GM12865 (cell line): Measurements from ENCODE around the gene CYP2W1.

Experiments
- DNase-seq: peaks from one replicate; pipeline ENCODE4 v3.0.0; 2010; ENCODE audit warnings: low read depth
- H3K4me3 ChIP-seq: 2 replicates; pipeline ENCODE4 v1.5.1; 2011; ENCODE audit warnings: mild to moderate bottlenecking, low read depth, low read length, control low read depth
- CTCF ChIP-seq: IDR thresholded peaks from 2 replicates; pipeline ENCODE4 v1.5.1; 2011; ENCODE audit warnings: low read length, control low read depth, low read depth, inconsistent platforms; ENCODE audit not compliant: insufficient read depth; ENCODE audit errors: missing control alignments

The CYP2W1 gene

GRCh38 chr7:1011297-1012003 is 28.5 kb downstream of the CYP2W1 start:
- no peak for TF ChIP-seq CTCF
- no peak for DNase-seq
- no peak overlapping the region for H3K4me3 ChIP-seq

GRCh38 chr7:1012004-1012715 is 29.2 kb downstream of the CYP2W1 start:
- TF ChIP-seq CTCF, result no peak
- DNase-seq, result no peak
- H3K4me3 ChIP-seq, result no peak overlapping the region

GRCh38 chr7:1012716-1013095 is 29.7 kb downstream of the CYP2W1 start:
- DNase-seq, result no peak
- TF ChIP-seq CTCF, result no peak
- no peak overlapping the region for H3K4me3 ChIP-seq

- no peak overlapping the region for H3K4me3 ChIP-seq
- no peak for TF ChIP-seq CTCF
- DNase-seq, result no peak
These were observed 30.6 kb downstream of the CYP2W1 start for GRCh38 chr7:1013581-1013980.

- no peak for TF ChIP-seq CTCF
- H3K4me3 ChIP-seq, result no peak overlapping the region
These were observed 31.7 kb downstream of the CYP2W1 start for GRCh38 chr7:1014681-1015080.

GRCh38 chr7:1015196-1016121 is 32.5 kb downstream of the CYP2W1 start:
- DNase-seq, result no peak
- TF ChIP-seq CTCF, result no peak
- H3K4me3 ChIP-seq, result no peak overlapping the region

More at GRCh38 chr7:1014681-1015080, 31.7 kb downstream of the CYP2W1 start:
- no peak for DNase-seq
